HK-2 (cell line): ENCODE data around the gene TMC2.
"Not testable (repeated sequence)": the region's sequence is repeated elsewhere in the genome, so short reads cannot be mapped to it uniquely, and the experiment has no call there.

Experiments used
- DNase-seq: peaks from one replicate; pipeline ENCODE4 v3.0.0-alpha.2; 2018; ENCODE audit not compliant: unreplicated experiment

TMC2 gene

DNA sequence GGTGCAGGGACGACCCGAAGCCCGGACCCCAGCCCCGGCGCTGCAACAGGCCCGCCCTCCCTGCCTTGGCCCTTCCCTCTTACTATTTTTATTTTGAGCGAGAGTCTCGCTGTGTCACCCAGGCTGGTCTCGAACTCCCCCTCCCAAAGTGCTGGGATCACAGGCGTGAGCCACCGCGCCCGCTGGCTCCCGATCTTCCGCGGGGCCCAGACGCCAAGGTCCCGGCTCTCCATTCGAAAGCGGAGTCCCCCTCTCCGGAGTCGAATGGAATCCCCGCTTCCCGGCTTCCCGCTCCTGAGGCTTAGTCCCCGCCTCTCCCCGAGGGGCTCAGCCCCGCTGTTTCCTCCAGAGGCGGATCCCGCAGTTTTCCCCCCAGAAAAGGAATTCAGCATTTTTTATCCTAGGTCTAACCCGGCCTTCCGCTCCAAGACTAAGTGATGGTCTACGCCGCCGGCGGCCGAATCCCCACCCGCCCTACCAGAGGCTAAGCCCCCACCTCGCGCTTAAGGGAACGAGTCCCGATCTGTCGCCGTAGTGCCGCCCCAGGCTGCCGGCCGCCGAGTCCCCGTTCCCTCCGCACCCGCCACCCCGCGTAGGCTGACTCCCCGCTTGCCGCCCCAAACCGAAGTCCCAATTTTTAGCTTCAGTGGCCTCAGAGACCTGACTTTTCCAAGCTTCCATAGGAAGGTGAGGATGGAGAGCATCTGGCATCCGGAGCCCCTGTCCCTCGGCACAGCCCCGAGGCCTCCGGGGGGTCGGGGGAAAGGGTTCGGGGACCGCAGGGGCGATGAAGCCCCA is 11.5 kb upstream of the TMC2 start:
- DNase-seq, result peak; percentile 71

DNA sequence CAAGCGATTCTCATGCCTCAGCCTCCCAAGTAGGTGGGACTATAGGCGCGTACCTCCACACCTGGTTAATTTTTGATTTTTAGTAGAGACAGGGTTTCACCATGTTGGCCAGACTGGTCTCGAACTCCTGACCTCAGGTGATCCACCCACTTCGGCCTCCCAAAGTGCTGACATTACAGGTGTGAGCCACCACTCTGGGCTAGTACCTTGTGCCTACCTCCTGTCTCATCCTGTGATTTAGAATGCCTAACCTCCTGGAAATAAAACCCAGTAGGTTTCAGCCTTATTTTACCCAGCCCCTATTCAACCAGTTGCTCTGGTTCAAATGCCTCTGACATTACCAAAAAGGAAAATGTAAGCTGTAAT is 10.2 kb upstream of the TMC2 start:
- not testable (repeated sequence) for DNase-seq

DNA sequence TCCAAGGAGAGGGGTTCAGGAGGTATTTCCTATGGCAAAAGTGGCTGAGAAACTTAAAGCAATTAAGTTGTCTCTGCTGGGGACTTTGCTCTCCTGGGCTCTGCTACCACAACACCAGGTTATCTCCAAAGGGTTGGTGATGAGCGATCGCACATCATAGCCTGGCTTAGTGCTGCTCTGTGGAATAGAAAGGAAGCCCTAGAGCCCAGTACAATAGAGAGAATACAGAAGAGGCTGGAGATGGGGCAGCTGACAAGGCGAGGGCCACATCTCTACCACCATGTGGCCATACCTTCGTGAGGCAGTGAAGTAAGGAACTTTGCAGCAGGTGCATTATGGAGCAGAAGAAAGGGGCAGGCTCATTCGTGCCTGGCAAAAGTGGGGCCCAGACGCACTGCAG is 8.6 kb upstream of the TMC2 start:
- no peak for DNase-seq

DNA sequence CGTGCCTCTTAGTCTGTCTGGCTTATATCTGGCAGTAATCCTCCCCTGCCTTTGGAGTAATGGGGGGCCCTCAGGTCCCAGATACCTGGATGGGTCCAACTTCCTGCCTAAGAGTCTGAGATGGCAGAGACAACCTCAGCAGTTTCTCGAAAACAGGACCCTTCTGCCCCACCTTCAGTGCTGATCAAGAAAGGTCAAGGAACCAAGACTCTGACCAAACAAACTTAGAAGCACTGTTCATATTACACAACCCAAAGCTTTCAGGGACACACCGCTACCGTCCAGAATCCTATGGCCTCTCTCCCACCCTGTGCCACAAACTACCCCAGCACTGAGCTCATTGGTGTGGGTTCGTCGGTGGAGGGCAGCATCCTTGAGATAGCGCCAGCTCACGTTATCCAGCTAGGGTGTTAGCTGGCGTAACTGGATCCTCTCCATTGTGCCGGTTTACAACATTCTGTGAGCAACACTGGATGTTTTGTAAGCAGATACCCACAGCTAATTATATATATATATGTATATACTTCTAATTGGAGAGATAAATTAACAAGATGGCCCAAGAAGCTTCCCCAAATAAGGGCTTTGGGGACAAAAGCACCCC is 7.6 kb upstream of the TMC2 start:
- DNase-seq, result no peak

DNA sequence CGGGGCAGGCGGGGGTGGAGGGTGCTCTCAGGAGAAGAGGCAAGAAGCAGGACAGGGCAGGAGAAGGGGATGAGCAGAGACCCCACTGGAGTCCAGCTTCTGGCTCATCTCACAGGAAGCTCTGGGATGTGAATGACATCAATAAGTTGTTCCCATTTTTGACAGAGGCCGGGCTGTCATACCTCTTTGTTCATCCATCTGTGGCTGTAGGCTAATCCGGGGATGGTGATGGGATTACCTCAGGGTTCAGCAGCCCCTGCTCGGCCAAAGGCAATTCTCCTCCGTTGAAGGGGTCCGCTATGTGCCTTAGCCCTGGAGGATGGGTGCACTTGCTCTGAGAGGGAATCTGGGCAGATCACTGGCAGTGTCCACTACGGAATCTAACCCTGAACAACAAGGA is 3.3 kb upstream of the TMC2 start:
- DNase-seq, result no peak

DNA sequence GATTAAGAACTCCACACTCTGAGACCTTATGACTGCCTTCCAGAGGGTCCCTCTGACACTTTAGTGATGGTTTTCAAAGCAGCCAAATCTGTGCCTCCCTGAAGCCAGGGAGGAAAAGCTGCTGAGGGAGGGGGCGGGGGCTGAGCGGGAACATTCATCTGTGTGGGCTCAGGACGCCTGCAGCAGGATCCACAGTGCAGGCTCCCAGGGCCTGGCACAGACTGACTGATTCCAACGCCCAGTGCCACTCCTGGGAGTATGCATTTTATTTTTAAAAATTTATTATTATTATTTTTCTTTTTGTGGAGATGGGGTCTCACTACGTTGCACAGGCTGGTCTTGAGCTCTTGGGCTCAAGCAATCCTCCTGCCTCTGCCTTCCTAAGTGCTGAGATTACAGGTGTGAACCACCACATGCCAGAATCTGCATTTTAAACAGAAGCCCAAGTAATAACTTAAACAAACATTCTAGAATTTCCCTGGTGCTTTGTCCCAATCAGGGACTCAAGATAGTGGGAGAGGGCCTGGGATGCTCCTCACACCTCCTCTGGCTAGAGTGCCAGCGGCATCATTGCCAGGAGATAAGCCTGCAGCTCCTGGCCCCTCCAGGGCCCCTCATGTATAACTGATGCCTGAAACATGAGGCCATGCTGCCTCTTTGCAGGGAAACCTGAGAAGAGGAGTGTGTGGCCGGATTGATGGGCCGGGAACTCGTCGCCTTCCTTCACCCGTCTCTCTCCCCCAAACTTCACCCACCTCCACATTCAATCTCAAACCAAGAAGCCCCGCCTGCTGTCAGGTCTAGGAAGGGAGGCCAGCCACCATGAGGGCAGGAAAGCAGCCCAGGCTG is 438 bp upstream of the TMC2 start:
- no peak for DNase-seq

DNA sequence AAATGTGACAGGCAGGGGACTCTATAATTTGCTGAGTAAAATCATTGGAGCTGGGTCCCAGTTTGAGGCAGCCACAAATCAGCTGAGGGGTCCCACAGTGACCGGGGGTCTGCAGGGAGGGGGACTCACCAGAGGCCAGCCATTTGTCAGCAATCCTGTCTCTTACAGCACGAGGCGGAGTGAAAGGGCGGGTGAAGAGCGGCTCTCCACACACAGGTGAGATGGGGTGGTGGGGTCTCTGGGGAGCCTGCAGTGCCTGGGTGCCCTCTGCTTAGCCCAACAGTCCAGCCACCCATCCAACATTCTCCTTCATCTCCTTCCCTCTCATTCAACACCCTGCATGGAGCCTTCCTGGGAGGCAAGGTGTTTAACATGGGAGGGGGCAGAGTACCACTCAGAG is 728 bp downstream of the TMC2 start:
- DNase-seq, result no peak

DNA sequence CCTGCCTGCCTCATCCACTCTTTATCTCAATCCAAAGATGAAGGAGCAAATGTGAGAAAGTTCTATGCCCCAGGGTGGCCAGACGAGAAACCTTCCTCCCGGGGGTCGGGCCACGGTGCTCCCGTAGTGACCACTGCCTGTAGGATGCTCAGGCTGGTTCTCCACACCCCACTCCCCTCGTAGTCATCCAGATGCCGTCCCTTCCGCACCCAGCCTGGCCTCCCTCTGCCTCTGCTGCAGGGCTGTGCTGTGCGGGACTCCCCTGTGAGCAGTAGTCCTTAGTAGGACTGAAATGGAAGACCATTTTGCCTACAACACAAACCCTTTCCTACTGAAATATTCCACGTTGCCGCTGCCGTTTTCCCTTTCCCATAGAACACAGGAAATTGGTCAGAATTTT is 2.0 kb downstream of the TMC2 start:
- no peak for DNase-seq

DNA sequence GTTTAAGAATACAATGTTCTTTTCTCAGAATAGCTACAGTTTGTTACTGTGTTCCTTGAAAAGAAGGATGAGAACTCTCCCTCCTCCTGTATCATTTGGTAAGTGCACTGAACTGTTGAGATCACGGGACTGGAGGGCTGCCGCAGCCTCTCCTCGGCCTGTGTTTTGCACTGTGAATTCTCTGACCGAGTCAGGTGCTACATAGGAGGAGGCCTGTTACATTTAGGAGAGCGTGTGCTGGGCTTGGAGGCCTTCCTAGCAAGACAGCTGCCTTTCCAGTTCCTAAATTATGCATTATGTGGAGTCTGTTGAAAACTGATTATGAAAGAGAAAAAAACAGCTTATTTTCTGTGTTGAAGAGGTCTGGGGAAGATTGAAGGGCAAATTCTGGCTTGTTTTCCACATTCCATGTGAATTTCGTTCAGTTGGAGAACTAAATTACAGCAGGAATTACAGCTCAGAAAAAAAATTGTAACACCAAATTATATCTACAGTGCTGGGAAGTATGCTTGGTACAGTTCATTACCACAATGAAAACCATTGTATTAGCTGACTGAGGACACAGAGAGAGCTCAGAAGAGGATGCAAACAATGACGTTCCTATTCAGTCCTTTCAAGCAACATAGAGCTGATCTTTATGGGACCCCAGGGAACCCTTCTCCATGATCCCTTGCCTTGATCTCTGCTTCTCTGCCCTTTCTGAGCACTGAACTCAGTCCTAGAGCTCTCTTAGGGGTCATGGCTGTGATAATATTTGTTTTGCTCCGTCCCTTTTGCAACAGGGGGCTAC is 2.8 kb downstream of the TMC2 start:
- no peak for DNase-seq

DNA sequence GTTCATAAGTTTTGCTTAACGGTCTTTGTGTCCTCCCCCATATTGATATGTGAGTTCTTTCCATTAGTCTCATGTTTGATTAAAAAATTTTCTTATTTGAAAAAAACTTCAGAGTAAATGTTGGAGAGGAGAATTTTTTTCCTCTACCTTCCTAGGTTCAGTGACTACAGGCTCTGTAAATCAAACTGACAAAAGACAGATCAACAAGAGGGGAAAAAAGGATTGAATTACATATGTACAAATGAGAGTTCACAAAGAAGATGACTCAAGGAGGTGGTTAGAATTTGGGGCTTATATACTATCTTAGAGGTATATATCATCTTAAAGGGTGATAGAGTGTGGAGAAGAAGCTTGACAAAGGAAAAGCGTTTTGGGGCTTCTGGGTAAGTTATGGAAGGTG is 5.6 kb downstream of the TMC2 start:
- no peak for DNase-seq

DNA sequence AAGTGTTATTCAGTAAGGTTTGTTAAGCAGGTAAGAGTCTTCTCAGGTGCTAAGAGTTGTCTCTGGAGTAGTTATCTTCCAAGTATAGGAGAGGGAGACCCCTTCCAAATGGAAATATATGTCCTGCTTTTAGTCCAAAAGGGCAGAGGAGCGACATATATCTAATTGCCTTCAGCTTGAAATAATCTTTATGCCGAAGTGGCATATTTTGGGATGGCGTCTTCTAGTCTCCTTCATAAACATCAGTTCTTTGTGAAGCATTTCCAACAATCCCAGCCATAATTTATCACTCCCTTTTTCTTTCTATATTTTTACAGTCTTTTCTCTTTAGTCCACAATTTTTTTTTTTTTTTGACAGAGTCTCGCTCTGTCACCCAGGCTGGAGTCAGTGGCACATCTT is 6.0 kb downstream of the TMC2 start:
- DNase-seq, result no peak

DNA sequence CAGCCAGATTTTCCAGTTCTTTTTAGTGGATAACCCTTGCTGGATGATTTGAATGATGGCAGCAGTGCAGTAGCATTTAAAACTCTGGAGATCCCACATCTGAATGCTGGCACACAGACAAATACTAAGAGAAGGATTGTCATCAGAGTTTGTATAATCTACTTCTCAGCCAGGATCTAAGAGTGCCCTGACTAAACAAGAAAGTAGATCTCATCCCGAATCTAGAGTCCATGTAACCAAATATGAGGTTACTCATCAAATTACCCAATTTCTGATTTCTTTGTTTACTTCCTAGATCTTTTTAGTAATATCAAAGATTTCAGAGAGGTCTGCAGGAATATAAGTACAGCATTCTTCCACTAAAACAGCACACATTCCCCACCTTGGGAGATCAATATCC is 7.8 kb downstream of the TMC2 start:
- DNase-seq, result no peak

DNA sequence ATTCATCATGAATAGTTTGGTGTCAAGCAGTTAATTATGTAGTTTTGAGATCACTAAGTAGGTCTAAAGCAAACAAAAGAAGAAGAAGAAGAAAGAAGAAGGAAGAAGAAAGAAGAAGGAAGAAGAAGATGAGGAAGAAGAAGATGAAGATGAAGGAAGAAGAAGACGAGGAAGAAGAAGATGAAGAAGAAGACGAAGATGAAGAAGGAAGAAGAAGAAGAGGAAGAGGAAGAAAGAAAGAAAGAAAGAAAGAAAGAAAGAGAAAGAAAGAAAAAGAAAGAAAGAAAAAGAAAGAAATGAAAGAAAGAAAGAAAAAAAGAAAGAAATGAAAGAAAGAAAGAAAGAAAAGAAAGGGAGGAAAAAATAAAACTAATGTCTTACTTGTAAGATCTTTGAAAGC is 9.2 kb downstream of the TMC2 start:
- DNase-seq, result no peak

DNA sequence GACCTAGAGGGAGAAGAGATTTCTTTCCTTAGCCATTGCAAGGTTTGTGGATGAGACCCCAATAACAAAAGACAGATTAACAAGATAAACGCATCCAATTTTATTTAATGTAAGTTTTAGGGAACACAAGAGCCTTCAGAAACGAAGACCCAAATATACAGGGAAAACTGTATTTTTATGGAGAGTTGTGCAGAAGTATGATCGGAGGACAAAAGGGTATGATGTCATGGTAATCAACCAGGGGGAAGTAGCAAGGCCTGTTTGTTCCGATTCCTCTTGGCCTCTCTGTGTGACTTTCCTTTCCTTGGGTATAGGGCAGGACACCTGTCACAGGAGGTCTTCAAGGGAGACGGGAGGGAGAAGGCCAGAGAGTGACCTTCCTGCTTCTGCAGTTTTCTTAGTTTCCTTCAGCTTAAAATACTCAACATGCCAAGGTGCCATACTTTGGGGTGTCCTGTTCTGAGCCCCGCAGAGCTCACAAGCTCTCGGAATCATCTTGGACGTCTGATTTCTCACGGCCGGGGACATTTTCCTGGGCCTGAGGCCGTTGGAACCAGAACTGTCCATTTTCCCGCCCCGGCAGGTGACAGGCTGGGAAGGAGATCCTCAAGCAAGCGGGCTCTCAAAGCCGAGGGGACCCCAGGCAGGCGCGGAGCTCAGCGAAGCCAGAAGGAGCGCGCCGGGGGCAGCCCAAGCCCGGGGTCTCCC is 21.7 kb downstream of the TMC2 start:
- no peak for DNase-seq

DNA sequence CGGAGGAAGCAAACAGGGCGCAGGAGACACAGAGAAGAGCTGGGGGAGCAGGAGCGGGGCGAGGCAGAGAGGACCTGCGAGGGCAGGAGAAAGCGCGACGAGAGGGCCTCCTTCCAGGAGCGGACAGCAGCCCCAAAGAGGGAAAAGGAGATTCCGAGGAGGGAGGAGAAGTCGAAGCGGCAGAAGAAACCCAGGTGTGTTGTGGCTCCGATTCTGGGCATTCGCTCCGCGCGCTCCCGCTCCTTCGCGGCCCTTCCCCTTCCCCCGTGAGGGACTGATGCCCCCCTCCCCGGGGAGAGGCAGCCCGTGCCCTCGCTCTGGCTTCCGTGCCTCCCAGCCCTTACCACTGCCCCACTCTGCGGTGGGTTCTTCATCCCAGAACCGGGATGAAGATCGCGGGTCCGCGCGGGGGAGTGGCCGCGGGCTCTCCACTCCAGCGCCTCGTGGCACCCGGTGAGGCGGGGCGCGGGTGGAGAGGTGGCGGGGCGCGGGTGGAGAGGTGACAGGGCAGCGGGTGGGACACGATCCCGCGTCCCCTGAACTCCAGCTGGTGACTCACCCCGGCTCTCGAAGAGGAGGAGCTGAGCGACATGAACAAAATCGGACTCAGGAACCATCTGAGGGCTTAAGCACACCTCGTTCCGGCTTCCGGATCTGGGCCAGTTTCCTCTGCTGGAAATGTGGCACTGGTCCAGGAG is 22.4 kb downstream of the TMC2 start:
- DNase-seq, result no peak

DNA sequence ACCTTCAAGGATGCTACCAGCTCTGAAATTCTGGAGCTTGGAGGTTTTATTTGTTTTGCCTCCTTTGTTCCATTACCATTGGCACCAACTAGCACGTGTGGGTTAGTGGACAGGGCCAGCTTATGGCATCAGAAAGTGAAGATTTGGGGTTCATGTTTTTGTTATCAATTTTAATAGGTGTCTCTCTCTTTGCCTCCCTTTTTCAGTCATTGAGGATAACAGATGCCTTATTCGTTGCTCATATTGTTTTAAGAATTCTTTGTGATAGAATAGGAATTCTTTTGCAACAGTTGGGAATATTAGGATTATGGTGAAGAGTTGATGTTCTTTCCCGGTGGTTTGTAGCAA is 22.9 kb downstream of the TMC2 start:
- DNase-seq, result no peak

DNA sequence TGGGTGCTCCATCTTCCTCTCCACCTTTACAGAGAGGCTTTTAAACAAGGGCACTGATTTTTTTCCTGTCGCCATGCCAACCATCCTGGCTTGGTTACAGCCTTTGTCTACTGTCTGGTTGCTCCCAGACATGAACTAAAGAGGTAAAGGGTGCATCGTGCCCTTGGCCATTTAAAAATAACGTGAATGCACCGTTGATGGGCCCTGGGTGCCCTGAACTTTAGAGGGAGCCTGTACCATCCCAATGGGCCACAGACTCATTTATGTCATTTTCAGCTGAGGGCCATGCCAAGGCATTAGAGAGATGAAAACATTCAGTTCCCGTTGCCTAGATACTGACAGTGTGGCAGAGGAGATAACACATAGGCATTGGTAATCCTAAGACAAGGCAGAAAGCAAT is 23.3 kb downstream of the TMC2 start:
- DNase-seq, result no peak

DNA sequence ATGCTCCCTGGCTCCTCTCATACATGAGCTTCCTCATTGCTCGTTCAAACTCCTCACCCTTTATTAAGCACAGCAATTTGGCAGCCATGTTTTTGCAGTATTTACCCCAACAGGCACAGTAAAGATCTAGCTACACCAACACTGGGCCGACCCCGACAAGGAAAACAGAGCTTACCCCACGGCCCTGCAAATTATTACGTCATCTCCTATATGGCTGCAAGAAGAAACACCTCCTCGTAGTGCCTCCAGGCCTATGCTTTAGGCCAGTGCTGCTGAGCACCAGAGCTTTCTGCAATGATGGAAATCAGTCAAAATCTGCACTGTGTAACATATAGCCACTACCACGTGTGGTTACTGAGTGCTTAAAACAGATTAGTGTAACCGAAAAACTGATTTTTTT is 26.7 kb downstream of the TMC2 start:
- no peak for DNase-seq

DNA sequence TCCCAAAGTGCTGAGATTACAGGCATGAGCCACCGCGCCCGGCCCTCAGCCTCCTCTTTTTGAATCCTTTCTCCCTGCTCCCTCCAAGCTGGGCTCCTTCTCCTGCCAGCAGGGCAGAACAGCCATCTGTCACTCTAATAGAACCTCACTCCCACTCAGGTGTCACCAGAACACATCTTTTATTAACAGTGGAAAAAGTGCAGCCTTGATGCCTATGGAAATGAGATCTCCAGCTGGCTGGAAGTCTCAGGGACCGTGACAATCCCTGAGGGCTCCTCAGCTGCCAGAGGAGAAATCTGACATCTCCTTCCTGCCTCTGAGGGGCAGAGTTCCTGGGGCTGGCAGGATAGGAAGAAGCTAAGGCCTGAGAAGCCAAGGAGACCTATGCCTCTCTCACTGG is 28.0 kb downstream of the TMC2 start:
- DNase-seq, result no peak

DNA sequence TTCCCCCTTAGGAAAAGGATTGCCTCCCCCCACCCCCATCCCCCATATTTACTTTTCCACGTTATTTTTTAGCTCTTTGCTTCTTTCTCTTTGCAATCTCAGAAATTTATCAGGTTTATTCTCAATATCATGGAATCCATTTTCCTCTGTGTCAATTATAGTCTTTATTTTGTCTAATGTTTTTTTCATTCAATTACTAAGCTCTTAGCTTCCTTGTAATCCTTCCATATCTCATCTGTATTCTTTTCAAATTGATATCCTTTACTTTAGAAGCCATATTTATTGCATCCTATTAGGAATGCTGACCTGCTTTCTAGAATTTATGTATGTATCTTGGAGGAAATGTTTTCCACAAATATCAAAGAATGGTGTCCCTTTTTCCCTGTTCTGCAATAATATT is 39.3 kb downstream of the TMC2 start:
- no peak for DNase-seq

DNA sequence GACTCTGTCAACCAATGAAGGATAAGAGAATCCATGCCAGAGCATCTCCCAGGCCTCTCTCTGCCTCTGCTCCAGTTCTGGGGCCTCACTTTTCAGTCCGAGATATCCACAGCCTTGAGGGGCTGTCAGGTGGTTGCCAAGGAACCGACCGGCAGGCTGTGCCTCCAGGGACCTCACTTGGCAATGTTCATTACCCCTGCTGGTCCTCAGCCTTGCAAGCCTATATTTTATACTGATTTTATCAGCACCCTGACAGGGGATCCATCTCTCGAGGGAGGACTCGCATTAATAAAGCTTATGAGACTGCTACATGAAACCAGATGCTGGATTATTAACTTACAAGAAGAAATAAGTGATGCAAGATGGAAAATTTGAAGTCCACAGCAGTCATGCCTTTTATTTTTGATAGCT is 39.9 kb downstream of the TMC2 start:
- no peak for DNase-seq
